SU-DHL-6 (cell line): ENCODE data around the gene ZNF44.

Experiments used
- CTCF ChIP-seq: fragments of 200-600 bp; sonication (generic); IDR thresholded peaks from one replicate; pipeline ENCODE4 v1.5.1; 2017; ENCODE audit warnings: antibody characterized with exemption, mild to moderate bottlenecking, low read length, moderate library complexity; ENCODE audit not compliant: insufficient read depth, poor library complexity, severe bottlenecking
- EZH2phosphoT487 ChIP-seq: fragments of 200-600 bp; sonication (generic), shearing (Covaris generic); conservative IDR thresholded peaks from 2 replicates; pipeline ENCODE4 v1.6.1; 2018; ENCODE audit warnings: mild to moderate bottlenecking, antibody characterized with exemption, low read length, moderate library complexity, mixed read lengths

DNA sequence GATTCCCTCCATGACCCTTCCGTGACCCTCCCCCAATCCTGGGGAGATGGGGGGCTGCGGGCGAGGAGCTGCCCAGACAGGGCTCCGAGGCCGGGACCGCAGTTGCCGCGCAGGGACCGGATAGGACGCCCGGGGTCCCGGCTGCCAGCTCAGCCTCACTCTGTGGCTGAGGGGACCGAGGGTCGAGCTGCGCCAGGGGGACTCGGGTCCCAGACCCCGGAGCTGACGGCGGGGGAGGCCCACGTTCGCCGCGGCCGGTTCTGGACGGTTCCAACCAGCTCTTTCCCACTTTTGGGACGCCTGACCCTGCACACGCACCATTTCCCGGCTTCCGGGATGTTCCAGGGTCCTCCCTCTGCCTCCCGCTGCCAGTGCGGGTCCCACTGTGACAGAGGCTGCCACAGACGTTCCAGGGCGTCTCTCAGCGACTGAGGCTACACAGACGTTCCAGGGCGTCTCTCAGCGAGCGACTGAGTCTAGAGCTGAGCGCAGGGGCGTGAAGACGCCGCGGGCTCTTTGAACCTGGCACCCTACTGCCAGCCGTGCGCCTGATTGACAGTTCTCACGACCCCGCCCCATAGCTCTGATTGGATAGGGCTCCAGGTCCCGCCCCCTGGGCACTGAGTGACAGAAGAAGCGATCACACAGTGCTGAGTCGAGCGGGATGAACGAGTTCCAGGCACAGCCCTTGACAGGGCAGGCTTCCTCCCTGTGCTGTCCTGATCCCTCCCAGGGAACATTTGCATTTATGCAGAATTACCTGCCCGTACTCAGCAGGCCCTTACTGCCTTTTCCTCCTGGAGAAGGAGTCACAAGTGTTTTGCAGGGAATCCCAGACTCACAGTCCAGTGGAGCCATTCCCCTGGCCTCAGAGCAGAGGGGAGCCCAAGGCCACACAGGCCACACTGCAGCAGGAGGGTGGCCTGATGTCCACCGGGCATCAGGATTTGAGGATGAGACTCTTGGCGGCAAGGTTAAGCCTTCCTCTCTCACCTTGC, 38.8 kb upstream of the ZNF44 start, which contains the start of gene ZNF563:
- TF ChIP-seq CTCF (no peak), EZH2phosphoT487 (no peak)
